HG03558 (cell line): ENCODE measurements around the gene FOXL3.

Experiments used
- ATAC-seq: cut with Tn5 transposase; IDR thresholded peaks from one replicate; pipeline ENCODE4 v1.9.1; 2021; ENCODE audit warnings: moderate number of reproducible peaks; ENCODE audit not compliant: unreplicated experiment; ENCODE audit errors: extremely low read depth

FOXL3 gene

DNA sequence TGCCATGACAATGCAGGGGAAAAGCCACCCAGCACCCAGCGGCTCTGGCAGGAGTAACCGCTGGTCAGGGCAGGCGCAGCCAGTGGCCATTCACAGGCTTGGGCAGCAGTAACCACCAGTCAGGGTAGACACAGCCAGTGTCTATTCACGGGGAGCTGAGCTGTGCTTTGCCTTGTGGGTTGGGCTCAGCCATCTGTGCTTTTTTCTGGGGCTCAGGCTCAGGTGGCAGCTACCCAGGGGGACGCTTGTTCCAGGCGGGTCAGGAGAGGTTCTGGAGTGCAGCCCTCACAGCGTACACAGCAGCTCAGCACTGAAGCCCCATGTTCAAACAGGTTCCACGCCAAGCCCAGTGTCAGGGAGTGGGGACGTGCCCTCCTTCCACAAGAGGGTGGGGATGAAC is 28.5 kb downstream of the FOXL3 start:
- no peak for ATAC-seq

GRCh38 chr7:318878-319661 is 29.1 kb downstream of the FOXL3 start:
- no peak for ATAC-seq

- ATAC-seq: no peak
These were observed 30.3 kb downstream of the FOXL3 start for GRCh38 chr7:320297-320696.

GRCh38 chr7:322111-322671 is 32.2 kb downstream of the FOXL3 start:
- no peak for ATAC-seq

DNA sequence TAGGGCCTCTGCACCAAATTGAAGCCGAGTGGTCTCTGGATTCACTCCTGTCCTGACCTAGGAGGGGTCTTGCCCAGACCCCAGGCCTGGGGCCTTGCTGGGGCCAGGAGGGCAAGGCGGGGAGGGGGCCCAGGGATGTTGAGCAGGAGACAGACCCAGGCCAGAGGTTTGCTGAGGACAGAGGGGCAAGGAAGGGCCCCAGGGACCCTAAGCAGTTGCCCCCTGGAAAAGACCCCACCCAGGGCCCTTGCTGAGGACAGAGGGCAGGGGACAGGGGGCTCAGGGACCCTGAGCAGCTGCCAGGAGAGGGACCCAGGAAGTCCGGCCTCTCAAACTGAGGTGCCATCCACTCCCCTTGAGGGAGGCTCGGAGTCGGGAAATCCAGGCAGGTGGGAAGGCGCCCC is 32.7 kb downstream of the FOXL3 start:
- no peak for ATAC-seq

- no peak for ATAC-seq
These were observed 33.4 kb downstream of the FOXL3 start for GRCh38 chr7:323410-323809.

DNA sequence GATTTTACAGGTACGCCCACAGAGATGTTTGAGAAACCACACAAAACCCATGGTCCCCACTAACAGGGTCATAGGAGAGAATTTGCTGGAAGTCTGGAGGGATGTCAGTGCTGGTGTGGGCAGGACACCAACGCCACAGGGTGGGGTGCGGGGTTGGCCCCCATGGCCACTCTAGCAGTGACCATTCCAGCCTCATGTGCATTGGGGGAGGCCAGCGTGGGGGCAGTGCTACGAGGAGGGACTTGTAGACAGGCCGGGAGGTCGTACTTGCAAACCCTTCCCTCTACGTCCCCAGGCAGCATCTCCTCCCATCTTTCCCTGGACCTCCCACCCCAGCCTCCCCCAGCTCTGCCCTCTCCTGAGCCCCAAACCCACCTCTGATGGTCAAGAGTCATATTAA is 34.0 kb downstream of the FOXL3 start:
- ATAC-seq: no peak

- ATAC-seq: no peak
These were observed 35.3 kb downstream of the FOXL3 start for GRCh38 chr7:325051-325798.

DNA sequence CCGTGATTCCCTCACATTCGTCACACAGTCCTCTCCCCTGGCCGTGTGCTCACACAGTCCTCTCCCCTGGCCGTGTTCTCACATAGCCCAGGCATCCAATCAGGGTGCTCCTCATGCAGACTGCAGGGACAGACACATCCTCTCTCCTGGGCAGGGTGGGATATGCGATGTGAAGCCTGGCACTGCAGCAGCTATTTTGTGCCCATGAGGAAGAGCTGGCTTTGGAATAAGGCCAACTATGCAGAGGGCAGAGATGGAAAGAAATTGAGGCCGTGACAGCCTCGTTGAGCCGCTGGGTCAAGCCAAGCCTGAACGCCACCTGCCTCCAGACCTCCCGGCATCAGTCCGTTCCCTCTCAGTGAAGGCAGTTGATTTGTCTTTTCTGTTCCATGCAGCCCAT is 35.8 kb downstream of the FOXL3 start:
- ATAC-seq: no peak

GRCh38 chr7:326273-326672 is 36.3 kb downstream of the FOXL3 start:
- ATAC-seq: no peak

- ATAC-seq: no peak
These were observed 36.9 kb downstream of the FOXL3 start for GRCh38 chr7:326809-327232.

DNA sequence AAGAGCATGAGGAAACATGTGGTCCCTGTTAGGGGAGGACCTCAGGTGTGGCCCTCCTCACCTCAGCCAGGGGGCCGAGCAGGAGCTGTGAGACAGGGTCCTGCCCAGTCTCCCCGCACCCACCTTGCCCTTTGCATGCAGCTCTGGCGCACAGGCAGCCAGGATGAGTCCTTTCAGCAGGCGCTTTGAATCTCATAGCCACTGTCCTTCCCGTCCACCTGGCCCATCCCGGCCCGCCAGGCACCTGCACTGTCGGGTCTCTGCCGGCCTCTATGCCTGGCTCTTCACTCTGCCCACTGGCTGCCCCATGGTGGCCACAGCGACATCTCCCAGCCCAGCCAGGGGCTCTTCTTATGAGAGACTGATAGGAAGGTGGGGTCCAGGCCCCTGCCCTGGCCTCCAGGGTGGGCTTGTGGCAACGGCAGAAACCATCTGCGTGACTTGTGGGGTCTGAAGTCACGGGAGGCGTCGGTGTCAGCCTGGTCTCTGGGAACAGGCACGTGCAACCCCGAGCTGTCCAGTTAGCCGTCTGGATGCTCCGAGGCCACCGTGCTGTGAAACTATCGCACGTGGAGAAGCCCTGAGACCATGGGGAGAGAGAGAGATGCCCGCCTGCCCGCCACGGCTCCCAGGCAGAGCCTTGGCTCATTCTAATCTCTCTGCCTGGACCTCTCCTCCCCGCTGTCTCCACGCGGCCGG is 37.4 kb downstream of the FOXL3 start:
- no peak for ATAC-seq

DNA sequence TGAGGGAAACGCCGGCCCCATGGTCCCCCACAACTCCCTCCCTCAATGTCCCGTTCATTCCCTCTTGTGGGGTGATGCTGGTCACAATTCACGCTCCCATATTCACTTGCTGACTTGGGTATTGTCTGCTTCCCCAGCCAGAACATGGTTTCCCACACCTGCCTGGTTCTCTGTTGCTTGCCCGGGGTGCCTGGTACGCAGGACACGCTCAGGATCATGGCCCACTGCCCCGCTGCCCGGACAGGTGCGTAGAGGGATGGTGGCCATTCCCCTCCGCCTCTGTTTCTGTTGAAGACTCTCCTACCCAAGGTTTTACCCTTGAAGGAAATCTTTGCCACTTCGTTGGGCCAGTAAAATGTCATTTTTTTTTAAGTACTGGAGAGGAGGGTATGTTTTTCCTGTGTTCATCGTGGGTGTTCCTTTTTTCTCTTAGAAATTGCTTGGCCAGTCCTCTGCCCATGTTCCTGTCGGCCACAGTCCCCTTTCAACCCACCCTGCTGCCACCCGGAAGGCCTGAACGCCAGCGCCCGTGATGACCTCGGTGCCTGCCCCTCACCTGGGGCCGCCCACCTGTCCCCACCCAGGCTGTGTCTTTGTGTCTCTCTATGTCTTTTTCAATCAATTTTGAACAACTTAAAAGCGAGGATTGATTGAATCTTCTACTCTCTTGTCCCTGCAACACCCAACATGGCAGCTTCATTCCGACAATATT is 38.2 kb downstream of the FOXL3 start:
- ATAC-seq: no peak

- no peak for ATAC-seq
These were observed 39.8 kb downstream of the FOXL3 start for GRCh38 chr7:329691-330281.

- ATAC-seq: no peak
These were observed 40.7 kb downstream of the FOXL3 start for GRCh38 chr7:330511-331230.

GRCh38 chr7:332020-332517 is 42.1 kb downstream of the FOXL3 start:
- no peak for ATAC-seq

- no peak for ATAC-seq
These were observed 42.8 kb downstream of the FOXL3 start for GRCh38 chr7:332646-333392.

GRCh38 chr7:333393-333764 is 43.4 kb downstream of the FOXL3 start:
- ATAC-seq: no peak
